GM19463 (cell line): ENCODE results near the gene PARD3.

Experiments
- ATAC-seq: cut with Tn5 transposase; IDR thresholded peaks from one replicate; pipeline ENCODE4 v1.9.1; 2021; ENCODE audit warnings: mild to moderate bottlenecking, moderate library complexity; ENCODE audit not compliant: unreplicated experiment

The PARD3 gene

DNA sequence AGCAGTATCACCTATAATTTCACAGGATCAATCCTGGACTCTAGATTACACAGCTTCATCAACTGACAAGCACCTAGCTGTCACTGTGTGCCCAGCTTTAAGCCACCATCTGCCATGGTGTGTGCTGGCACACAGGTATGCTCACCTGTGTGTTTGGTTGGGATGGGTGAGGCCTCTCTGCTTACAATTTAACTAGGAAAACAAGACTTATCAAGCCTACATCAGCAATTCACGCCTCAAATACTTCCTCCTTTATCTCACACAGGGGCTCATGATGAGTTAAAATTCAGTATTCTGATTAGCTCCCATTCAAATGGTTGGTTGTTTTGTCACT is 608.2 kb downstream of the PARD3 start:
- ATAC-seq, result no peak

DNA sequence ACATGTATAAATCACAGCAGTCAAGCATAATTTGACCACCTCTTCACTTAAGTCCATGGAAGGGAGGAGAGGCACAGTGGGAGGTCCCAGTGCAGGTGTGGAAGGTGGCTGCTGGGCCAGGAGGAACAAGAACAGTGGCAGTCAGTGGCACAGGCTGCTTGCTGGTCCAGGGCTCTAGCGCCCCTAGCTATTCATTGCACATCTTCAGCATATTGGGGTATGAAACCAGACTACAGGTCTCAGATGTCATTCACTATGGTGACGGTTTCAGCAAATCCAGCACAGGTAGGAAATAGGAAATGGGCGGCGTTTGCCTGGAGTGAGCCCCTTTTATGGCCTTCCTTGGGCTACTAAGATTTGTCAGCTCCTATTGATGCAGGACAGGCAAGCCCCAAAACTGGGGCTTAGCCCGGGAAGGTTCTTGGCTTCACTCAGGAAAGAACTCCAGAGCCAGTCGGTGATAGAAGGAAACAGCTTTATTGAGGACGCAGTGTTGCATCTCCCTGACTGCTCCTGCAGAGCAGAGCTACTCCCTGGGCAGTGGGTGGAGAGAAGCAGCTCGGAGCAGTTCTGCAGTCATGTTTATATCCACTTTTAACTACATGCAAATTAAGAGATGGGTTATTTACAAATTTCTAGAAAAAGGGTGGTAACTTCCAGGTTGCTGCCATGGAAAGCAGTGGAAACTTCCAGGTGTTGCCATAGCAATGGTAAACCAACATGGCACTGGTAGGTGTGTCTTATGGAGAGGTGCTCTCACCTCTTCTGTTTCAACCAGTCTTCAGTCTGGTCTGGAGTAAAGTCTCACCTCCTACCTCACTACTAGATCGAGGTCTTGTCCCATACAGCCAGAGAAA is 608.8 kb downstream of the PARD3 start:
- ATAC-seq, result peak; percentile 66

DNA sequence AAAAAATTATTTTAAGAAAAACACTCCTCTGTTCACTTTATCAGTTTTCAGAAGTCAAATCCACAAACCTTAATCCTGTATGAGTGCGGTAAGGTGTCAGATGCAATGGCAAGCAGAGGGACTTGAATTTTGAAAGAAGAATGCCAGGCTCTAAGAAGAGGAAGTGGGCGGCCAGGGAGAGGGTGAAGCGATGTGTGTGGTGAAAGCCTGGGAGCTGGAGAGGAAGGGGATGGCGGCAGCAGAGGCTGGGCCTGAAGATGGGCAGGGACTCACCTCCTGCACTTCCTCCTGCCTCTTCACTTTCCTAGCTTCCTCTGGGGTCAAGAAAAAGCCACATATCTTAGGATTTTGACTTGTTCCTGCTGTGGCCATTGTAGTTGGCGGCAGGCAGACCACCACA is 609.6 kb downstream of the PARD3 start:
- peak; percentile 53 for ATAC-seq

DNA sequence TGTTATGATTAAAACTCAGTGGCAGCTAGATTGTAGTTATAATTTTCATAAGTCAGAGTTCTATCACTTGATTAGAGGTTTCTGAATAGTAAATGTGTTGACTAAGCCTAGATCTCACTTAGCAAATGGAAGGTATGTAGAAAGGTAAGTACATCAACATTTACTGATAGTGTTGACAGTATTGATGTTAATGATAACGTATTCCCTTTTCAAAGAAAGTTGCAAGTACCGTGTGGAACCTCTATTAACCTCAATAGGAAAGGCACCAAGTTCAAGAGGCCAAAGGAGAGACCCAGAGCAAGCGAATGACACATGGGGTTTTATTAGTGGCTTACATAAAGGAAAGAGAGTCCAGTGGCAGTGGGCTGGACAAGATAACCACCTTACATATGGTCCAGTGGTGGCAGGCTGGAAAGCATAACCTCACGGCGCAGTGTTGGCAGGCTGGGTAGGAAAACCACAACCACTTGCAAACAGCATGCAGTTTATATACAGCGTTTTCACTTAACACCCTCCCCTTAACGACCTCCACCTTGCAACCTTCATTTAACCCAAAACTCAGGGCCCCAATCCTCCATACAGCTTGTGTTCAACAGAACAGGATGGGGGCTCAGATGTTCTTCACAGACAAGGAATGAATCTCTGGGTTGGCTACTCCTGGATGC is 611.0 kb downstream of the PARD3 start:
- no peak for ATAC-seq

DNA sequence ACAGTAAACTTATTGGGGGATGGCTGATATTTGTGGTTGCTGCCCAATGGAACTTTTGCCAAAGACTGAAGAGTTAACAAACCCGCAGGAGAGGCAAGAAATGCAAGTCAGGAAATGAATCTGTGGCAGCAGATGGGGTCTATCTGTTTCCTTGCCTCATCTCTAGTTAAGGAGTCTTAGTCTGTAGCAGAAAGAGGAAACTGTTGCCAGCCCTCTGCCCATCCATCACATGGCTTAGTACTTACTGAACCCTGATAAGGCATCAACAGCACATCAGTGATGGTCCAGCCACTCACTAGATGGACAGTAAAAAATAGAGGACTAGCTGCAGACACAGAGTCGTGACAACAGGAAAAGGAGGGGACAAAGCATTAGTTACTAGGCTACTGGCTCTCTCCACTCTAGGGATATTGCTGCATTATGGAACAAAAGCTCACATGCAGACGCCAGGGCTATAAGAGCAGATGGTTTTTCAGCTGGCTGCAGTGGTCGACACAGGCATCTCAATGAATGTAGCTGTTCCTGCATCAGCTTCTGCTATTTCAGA is 614.7 kb downstream of the PARD3 start:
- no peak for ATAC-seq

DNA sequence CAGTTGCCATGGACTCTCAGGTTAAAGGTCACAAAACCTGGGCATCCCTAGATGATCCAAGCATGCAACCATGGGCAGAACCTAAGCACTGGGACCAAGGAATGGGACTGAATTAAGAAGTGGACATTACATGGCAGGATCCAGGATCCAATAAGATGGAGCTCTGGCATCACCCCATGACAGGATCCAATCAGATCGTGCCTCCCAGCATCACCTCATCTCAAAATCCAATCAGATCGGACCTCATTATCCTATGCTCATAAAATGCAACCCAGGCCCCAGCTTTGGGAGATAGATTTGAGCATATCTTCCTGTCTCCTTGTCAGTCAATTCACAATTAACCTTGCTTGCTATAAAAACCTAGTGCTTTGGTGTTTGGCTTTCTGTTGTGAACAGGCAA is 616.1 kb downstream of the PARD3 start:
- no peak for ATAC-seq

DNA sequence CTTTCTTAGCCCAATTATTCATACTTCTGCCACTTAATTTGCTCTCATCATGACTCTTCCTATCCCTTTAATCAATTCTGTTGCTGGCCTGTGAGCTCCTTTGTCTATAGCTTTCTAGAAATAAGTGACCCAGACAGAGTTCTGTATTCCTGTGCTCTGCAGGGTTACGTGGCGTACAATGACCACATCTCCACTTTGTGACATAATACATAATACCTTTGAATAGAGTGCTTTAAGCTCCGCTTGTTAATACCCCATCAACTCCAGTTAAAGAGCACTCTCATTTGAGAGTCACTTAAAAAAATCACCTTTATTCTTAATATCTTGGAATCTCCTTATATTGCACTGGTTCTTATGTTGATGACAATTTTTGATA is 619.0 kb downstream of the PARD3 start:
- ATAC-seq, result no peak

DNA sequence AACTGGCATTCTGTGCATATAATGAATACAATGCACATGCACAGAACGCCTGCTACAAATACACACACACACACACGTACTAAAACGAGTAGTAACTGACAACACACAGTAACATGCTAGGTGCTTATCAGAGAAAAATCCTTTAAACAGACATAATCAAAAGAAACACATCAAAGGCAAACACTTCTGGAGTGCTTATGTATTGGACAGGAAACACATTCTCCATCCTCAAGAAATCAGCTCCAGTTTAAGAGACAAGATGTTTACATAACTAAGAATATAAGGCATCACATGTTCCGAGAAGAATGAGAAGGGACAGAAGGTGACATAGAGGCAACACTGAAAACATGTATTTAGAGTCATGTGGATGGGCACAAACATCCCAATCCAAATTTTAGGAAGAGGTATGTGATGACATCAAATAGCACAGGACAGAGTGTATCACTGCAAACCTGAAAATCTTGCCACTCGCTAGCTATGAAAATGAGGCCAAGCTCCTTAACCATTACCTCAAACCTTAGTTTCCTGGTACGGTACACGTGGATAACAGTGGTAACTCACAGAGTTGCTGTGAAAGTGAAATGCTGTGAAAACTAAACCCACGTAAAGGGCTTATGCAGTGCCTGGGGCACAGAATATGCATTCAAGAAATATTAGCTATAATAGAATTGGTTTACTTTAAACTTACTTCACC is 619.6 kb downstream of the PARD3 start:
- no peak for ATAC-seq

DNA sequence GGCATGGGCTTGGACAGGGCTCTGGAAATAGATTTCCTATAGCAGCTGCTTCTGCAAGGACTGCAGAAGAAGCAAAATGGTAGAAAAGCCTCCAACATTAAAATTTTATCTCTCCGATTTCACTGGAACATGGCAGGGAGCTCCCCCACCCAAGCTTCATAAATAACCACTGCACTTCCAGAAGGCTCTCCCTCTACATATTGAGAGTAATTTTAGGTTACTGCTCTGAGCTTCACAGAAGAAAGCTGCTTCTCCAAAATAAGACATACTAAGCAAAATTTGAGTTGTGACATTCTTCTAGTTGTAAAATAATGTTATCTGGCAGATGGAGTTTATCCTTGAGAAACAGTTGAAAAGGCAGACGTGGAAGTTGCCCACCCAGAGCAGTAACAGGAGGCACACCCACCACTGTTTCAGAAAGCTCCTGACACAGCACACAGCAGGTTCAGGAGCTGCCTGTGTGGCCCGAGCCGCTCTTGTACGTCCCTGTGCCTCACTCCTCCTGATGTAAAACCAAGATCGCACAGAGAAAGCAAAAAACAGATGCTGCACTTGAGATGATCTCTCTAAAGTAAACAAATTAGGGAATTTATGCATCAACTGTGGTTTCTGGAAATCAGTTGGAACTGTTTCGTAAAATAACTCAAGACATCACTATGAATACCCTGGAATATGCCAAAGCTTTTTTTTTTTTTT is 621.0 kb downstream of the PARD3 start:
- ATAC-seq, result no peak

DNA sequence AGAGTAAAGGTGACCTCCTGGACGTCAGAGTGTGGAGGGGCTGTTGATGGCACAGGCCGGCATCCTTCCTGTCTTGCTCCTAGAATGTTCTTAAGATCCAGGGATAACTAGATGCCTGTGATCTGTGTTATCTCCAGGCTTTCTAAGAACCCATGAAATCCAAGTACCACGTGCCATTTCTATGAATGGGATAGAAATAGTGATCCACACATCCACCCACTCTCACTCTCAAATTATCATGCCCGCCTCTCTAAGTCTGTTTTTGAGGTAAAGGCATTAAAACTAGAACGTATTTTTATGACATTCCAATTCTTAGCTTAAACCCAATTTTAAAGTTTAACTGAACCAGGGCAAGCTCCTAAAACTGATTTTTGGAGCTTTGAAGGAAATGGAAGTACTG is 622.5 kb downstream of the PARD3 start:
- ATAC-seq, result no peak

DNA sequence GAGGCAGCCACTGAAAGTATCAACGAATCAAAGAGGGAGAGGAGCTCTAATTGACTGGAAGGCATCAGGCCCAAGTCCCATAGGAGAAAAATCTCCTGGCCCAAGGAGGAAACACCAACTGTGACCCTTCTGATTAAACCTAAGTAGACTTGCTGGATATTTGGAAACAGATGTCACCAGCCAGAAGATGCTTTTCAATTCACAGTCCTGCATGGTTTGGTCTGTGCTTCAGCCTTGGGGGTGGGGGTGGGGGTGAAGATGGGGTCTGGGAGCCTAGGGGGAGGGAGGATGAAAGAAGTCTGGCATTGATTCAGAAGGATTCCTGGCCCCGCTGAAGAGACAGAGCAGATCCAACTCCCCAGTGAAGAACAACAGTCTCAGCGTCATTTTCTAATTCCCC is 623.7 kb downstream of the PARD3 start:
- ATAC-seq, result no peak

DNA sequence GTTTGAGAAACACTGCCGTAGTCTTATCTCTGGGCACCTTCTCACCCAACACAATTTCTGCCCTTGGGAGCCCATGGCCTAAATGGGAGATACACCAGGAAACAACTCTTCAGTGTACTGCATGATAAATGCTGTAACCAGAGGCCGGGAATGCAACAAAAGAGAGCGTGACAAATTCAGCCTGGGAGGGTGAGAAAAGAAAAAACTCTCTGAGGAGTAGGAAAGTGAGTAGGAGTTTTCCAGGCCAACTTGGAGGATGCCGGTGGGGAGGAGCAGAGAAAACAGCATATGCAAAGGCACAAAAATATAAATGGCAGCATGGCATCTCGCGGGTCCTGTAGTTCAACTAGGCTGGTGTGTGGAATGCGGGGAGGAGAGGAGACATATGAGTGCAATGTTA is 624.5 kb downstream of the PARD3 start:
- ATAC-seq, result no peak

DNA sequence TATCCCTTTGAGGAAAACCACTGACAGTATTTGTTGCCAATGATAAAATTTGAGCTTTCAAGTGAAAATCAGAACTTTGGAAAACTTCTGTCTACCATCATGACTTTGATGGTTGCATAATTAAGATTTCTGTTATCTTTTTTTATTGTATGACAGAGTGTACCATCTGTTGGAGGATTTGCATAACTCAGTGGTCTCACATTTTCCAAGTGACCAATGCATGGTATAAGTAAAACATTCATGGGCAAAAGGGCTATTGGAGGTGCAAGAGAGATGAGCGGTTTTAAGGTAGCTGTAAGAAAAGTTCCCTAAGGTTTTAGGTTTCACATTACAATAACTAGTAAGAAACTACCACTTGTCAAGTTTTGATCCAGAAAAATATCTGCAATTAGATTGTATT is 625.3 kb downstream of the PARD3 start:
- no peak for ATAC-seq

DNA sequence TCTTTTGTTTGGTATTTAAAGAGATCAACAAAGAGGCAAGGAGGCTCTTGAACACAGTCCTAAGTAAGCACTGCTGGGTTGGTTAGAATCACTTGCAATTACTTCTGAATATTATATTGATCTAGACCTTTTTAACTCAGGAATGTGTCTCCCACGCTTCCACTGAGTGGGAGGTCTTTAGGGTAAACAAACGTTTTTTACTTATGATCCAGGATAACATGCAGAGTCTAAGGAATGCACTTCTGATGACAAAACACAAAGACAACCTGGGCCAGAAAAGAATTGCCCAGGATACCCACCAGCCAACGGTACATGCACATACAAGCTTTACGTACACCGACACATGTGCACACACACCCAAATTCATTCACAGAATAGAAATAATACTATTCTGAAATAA is 626.9 kb downstream of the PARD3 start:
- ATAC-seq, result no peak

DNA sequence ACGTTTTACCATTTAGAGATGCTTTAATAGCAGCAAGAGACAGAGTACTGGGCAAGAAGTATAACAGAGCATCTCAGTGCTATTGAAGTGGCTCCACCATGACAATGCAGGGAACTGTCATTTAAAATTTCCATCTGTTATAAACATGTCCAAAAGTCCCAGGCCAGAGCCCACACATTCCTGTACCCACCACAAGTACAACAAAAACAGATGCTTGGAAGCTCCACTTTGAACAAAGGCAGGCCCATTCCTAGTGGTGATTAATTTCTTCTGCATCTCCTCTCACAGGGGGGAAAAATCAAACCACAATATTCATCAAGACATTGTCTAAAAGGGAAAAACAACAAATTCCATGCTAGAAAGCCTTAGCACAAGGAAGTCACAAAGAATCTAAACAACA is 627.9 kb downstream of the PARD3 start:
- ATAC-seq, result no peak

DNA sequence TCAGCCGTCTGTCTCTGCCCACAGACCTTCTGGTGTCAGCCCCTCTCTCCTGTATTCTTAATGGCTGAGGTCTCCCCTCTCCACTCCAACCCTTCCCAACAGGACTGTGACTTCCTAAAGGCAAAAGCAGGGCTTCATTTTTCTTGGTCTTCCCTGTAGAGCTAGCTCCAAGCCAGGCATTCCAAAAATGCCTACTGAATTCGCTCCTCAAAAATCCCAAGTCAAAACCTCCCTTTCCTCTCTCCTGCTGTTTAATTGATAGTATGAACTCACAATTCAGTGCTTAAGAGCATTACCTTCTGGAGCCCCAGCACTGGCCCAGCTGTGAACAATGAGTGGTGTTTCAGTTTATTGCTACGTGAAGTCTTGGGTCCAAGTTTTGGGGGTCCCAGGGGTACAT is 628.4 kb downstream of the PARD3 start:
- ATAC-seq, result no peak

DNA sequence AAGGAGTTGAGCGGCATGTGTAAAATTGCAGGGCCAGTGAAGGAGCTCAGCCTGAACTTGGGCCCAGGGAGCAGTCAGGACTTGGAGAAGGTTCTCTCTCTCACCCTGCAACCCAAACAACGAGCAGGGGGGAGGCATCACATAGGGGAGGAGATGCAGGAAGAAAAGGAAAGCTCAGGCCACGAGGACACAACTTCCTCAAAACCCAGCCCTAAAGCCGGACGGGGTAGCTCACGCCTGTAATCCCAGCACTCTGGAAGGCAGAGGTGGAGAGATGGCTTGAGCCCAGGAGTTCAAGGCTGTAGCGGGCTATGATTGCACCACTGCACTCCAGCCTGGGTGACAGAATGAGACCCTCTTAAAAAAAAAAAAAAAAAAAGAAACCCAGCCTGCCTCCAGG is 629.1 kb downstream of the PARD3 start:
- ATAC-seq, result no peak

DNA sequence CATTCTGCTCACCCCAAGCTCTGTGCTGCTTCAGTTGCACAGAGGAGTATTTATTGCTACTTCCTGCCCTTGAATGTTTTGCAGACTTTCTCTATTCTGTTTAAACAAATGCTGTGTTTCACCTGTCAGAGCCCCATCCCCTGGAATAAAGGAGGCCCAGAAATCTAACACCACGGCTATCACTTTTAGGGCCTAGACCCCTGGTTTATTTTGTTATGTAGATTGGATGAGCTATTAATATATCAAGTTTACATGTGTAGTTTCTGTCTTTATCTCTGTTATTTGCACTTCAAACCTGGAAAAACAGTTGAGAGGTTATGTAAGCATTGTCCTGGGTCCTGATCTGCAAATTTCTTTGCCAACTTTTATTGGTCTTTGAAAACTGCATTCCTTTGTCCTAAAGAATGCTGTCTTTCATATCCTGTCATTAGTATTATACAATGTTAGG is 630.1 kb downstream of the PARD3 start:
- ATAC-seq, result no peak

DNA sequence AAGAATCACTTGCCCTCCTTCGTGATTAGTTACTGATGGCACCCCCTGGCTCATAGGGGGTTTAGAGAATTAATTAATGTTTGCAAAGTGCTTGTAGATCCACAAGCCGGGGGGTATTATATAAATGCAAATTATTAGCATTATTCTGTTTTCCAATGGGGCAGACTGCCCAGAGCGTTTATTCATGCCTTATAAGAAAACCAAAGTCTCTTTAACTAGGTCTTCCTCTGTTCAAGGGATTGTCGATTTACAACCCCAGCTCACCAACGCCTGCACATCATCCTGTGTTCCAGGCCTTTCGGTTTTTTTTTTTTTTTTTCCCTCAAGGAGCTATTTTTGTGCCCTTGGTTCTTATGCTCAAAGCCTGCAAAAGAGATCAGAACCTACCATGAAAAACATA is 630.7 kb downstream of the PARD3 start:
- ATAC-seq, result no peak

DNA sequence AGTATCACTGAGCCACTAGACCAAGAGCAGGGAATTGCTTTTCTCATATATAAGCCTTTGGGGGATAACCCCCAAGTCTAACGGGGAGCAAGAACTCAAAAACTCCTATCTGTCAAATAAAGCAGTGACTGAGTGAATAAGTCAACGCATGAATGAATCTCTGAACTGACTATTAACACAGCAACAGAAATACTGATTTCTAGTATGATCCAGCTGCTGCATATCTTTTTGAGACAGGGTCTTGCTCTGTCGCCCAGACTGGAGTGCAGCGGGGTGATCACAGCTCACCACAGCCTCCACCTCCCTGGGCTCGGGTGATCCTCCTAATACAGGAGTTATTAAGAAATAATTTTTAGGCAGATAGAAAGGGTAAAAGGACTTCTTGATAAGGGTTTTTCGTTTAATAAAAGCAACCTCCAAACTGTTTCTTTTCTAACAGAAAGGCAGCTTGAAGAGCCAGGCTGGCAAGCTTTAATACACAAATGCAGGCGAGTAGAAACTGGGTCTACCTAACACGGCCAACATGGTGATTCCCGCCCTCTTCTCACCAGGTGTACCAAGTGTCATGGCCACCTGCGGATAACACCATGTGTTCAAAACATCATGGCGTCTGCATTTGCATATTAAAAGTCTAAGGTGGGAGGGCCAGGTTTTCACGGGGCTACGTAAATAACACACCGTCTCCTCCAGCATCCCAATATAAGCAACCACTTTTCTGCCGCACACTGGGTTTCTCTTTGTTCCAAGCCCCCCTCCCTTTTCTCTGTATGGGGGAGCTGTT is 631.9 kb downstream of the PARD3 start:
- ATAC-seq, result no peak
